B cell (primary cell): ENCODE data around the gene PPP1R12B.
"Not testable (repeated sequence)": the region's sequence is repeated elsewhere in the genome, so short reads cannot be mapped to it uniquely, and the experiment has no call there.

Source experiments
- CTCF ChIP-seq: fragments of 200-600 bp; IDR thresholded peaks from one replicate; pipeline ENCODE4 v1.8.0; 2022; ENCODE audit warnings: antibody characterized with exemption, mild to moderate bottlenecking
- EZH2 ChIP-seq: IDR thresholded peaks from 2 replicates; pipeline ENCODE4 v1.6.1; 2012; ENCODE audit warnings: borderline replicate concordance, low read depth, mild to moderate bottlenecking, moderate library complexity, low read length; ENCODE audit not compliant: insufficient read depth, poor library complexity, severe bottlenecking

- not testable (repeated sequence) for TF ChIP-seq CTCF, EZH2
These were observed 206.1 kb downstream of the PPP1R12B start for GRCh38 chr1:202554619-202555018.
